AG10803 (cell line): ENCODE data around the gene KRT32.
A peak's percentile ranks its signal among the peaks of the same experiment; 100 is the strongest.

Experiments used
- DNase-seq: peaks from one replicate; pipeline ENCODE4 v3.0.0; 2010; ENCODE audit warnings: low read depth
- H3K4me3 ChIP-seq: 2 replicates; pipeline ENCODE4 v1.5.1; 2011; ENCODE audit warnings: mild to moderate bottlenecking, low read length, control low read depth
- CTCF ChIP-seq: conservative IDR thresholded peaks from 2 replicates; pipeline ENCODE4 v1.5.1; 2011; ENCODE audit warnings: mild to moderate bottlenecking, low read length, control low read depth, inconsistent platforms

Gene KRT32

GRCh38 chr17:41476866-41477815 lies 10.0 kb upstream of the KRT32 start:
- no peak overlapping the region for H3K4me3 ChIP-seq
- no peak for TF ChIP-seq CTCF
- DNase-seq, result no peak

- no peak for TF ChIP-seq CTCF
- no peak for DNase-seq
- no peak overlapping the region for H3K4me3 ChIP-seq
These were observed 8.2 kb upstream of the KRT32 start for GRCh38 chr17:41475421-41475820.

GRCh38 chr17:41474863-41475262 lies 7.7 kb upstream of the KRT32 start:
- no peak for TF ChIP-seq CTCF
- no peak overlapping the region for H3K4me3 ChIP-seq
- DNase-seq, result peak; percentile 33

GRCh38 chr17:41468346-41468745 lies 1.2 kb upstream of the KRT32 start:
- H3K4me3 ChIP-seq, result no peak overlapping the region
- DNase-seq, result no peak
- TF ChIP-seq CTCF, result no peak

GRCh38 chr17:41467561-41467960 lies 375 bp upstream of the KRT32 start:
- DNase-seq, result no peak
- TF ChIP-seq CTCF, result no peak
- no peak overlapping the region for H3K4me3 ChIP-seq

- DNase-seq, result peak; percentile 96
- no peak for TF ChIP-seq CTCF
- H3K4me3 ChIP-seq, result no peak overlapping the region
These were observed 2.5 kb downstream of the KRT32 start for GRCh38 chr17:41464682-41465081.

- no peak for DNase-seq
- H3K4me3 ChIP-seq, result no peak overlapping the region
- TF ChIP-seq CTCF, result no peak
These were observed 3.0 kb downstream of the KRT32 start for GRCh38 chr17:41464173-41464572.
